ENCODE measurements around the gene GPC2.
"Not testable (repeated sequence)": the region's sequence is repeated elsewhere in the genome, so short reads cannot be mapped to it uniquely, and the experiment has no call there.

Gene GPC2

DNA sequence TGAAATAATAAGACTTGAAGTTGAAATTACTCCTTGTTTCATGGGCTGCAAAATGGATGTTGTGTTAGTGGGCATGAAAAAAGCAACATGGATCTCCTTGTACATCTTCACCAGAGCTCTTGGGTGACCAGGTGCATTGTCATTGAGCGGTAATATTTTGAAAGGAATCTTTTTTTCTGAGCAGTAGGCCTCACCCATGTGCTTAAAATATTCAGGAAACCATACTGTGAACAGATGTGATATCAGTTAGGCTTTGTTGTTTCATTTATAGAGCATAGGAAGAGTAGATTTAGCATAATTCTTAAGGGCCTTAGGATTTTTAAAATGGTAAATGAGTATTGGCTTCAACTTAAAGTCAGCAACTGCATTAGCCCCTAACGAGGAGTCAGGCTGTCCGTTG, 15.8 kb upstream of the GPC2 start:
- Histone ChIP-seq H3K36me3 (ENCODE audit: control insufficient read depth, low read length) (peaks cover 63% of the 10 kb centered on the region), H3K4me3 (ENCODE audit: low read length) (peak overlapping the region; percentile 41), H4K20me1 (ENCODE audit: control insufficient read depth, insufficient read depth, low read depth, low read length) (no peaks in the 10 kb centered on the region), H3K27me3 (ENCODE audit: control insufficient read depth, low read length) (no peaks in the 10 kb centered on the region), H3K4me2 (ENCODE audit: low read length) (peak overlapping the region; percentile 65), H3F3A (ENCODE audit: control insufficient read depth, insufficient read depth) (peaks cover 53% of the 10 kb centered on the region), H3K9me2 (replicated peaks; ENCODE audit: control insufficient read depth, low read length) (no peaks in the 10 kb centered on the region), H3K27ac (ENCODE audit: low read depth, low read length) (peak overlapping the region; percentile 94), H3K79me2 (ENCODE audit: control insufficient read depth, low read length) (no peaks in the 10 kb centered on the region; the same call in 1 of the 2 replicates), H3K4me1 (ENCODE audit: control insufficient read depth, low read length) (peaks cover 97% of the 10 kb centered on the region), H3K9me3 (ENCODE audit: control insufficient read depth, insufficient read depth, low read length) (no peaks in the 10 kb centered on the region)
- TF ChIP-seq, protein P1, sequence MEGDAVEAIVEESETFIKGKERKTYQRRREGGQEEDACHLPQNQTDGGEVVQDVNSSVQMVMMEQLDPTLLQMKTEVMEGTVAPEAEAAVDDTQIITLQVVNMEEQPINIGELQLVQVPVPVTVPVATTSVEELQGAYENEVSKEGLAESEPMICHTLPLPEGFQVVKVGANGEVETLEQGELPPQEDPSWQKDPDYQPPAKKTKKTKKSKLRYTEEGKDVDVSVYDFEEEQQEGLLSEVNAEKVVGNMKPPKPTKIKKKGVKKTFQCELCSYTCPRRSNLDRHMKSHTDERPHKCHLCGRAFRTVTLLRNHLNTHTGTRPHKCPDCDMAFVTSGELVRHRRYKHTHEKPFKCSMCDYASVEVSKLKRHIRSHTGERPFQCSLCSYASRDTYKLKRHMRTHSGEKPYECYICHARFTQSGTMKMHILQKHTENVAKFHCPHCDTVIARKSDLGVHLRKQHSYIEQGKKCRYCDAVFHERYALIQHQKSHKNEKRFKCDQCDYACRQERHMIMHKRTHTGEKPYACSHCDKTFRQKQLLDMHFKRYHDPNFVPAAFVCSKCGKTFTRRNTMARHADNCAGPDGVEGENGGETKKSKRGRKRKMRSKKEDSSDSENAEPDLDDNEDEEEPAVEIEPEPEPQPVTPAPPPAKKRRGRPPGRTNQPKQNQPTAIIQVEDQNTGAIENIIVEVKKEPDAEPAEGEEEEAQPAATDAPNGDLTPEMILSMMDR (IDR thresholded peaks at IDR 0.05; ENCODE audit: low read depth, low read length, poor library complexity, severe bottlenecking), result no peak
- TF ChIP-seq EZH2phosphoT487 (IDR thresholded peaks at IDR 0.05; ENCODE audit: borderline replicate concordance, low read length), result no peak

DNA sequence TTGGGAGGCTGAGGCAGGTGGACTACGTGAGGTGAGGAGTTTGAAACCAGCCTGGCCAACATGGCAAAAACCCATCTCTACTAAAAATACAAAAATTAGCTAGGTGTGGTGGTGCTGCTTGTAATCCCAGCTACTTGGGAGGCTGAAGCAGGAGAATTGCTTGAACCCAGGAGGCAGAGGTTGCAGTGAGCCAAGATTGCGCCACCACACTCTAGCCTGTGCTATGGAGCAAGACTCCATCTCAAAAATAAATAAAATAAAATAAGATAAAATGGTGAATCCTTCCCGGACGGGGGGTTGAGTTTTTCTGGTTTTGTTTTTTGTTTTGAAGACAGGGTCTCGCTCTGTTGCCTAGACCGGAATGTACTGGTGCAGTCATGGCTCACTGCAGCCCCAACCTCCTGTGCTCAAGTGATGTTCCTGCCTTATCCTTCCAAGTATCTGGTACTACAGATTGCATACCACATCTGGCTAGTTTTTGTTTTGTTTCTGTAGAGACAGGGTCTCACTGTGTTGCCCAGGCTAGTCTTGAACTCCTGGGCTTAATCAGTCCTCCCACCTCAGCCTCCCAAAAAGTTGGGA, 15.2 kb upstream of the GPC2 start:
- H3K79me2 ChIP-seq (ENCODE audit: control insufficient read depth, low read length); H4K20me1 ChIP-seq (ENCODE audit: control insufficient read depth, insufficient read depth, low read depth, low read length); H3K9me2 ChIP-seq (replicated peaks; ENCODE audit: control insufficient read depth, low read length); H3K9me3 ChIP-seq (ENCODE audit: control insufficient read depth, insufficient read depth, low read length); H3K27me3 ChIP-seq (ENCODE audit: control insufficient read depth, low read length): not testable (repeated sequence)
- peaks cover 58% of the 10 kb centered on the region for H3K36me3 ChIP-seq (ENCODE audit: control insufficient read depth, low read length)
- peak overlapping the region; percentile 65 for H3K4me2 ChIP-seq (ENCODE audit: low read length)
- peak overlapping the region; percentile 94 for H3K27ac ChIP-seq (ENCODE audit: low read depth, low read length)
- H3K4me1 ChIP-seq (ENCODE audit: control insufficient read depth, low read length), result peaks cover 91% of the 10 kb centered on the region
- H3F3A ChIP-seq (ENCODE audit: control insufficient read depth, insufficient read depth), result peaks cover 49% of the 10 kb centered on the region
- peak overlapping the region; percentile 41 for H3K4me3 ChIP-seq (ENCODE audit: low read length)

DNA sequence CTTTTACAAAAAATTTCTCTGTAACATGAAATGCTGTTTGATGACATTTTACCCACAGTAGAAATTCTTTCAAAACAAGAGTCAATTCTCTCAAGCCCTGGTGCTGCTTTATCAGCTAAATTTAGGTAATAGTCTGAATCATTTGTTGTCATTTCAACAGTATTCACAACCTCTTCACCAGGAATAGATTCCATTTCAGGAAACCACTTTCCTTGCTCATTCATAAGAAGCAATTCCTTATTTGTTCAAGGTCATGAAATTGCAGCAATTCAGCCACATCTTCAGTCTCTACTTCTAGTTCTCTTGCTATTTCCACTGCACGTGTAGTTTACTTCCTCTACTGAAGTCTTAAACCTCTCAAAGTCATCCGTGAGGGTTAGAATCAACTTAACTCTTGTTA, 14.6 kb upstream of the GPC2 start:
- peak overlapping the region; percentile 65 for H3K4me2 ChIP-seq (ENCODE audit: low read length)
- H3K27ac ChIP-seq (ENCODE audit: low read depth, low read length), result peak overlapping the region; percentile 94
- peaks cover 55% of the 10 kb centered on the region for H3K36me3 ChIP-seq (ENCODE audit: control insufficient read depth, low read length)
- no peaks in the 10 kb centered on the region; the same call in 1 of the 2 replicates for H3K79me2 ChIP-seq (ENCODE audit: control insufficient read depth, low read length)
- H3K27me3 ChIP-seq (ENCODE audit: control insufficient read depth, low read length), result no peaks in the 10 kb centered on the region
- peak overlapping the region; percentile 41 for H3K4me3 ChIP-seq (ENCODE audit: low read length)
- H3K9me3 ChIP-seq (ENCODE audit: control insufficient read depth, insufficient read depth, low read length), result no peaks in the 10 kb centered on the region
- no peaks in the 10 kb centered on the region for H4K20me1 ChIP-seq (ENCODE audit: control insufficient read depth, insufficient read depth, low read depth, low read length)
- TF ChIP-seq, protein P1 (IDR thresholded peaks at IDR 0.05; ENCODE audit: low read depth, low read length, poor library complexity, severe bottlenecking), result no peak
- TF ChIP-seq EZH2phosphoT487 (IDR thresholded peaks at IDR 0.05; ENCODE audit: borderline replicate concordance, low read length), result no peak
- H3F3A ChIP-seq (ENCODE audit: control insufficient read depth, insufficient read depth), result peaks cover 47% of the 10 kb centered on the region
- no peaks in the 10 kb centered on the region for H3K9me2 ChIP-seq (replicated peaks; ENCODE audit: control insufficient read depth, low read length)
- peaks cover 87% of the 10 kb centered on the region for H3K4me1 ChIP-seq (ENCODE audit: control insufficient read depth, low read length)

DNA sequence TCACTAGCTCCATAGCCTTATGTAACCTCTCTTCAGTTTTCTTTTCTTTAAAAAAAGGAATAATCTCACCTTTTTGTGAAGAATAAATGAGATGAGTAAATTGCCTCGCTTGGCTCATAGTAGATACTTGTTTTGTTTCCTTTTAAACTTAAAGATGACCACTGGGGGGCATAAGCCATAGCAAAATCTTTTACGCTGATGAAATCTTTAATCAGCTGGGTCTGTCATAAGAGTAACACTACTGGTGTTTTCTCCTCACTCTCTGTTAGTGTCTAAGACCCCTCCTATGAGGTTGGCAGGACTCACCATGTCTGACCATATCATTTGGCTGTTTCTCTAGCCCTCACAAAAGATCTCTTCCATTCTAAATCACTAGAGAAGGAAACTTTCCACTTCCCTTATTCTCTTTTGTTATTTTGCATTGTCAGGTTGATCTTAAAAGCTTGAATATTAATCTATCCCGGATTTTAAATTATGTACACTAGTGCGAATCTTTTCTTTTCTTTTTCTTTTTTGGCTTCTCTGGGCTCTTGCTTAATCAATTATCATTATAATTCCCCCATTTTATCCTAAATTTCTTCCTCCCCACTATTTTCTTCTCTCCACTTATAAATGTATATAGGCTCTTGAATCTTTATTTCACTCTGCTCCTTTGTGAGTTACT, 13.0 kb upstream of the GPC2 start:
- TF ChIP-seq, protein P1 (IDR thresholded peaks at IDR 0.05; ENCODE audit: low read depth, low read length, poor library complexity, severe bottlenecking), result peak; percentile 69
- no peak for TF ChIP-seq EZH2phosphoT487 (IDR thresholded peaks at IDR 0.05; ENCODE audit: borderline replicate concordance, low read length)
- H3K4me1 ChIP-seq (ENCODE audit: control insufficient read depth, low read length), result peaks cover 81% of the 10 kb centered on the region
- no peaks in the 10 kb centered on the region for H3K9me3 ChIP-seq (ENCODE audit: control insufficient read depth, insufficient read depth, low read length)
- peaks cover 44% of the 10 kb centered on the region for H3F3A ChIP-seq (ENCODE audit: control insufficient read depth, insufficient read depth)
- H3K79me2 ChIP-seq (ENCODE audit: control insufficient read depth, low read length), result no peaks in the 10 kb centered on the region; the same call in 1 of the 2 replicates
- H4K20me1 ChIP-seq (ENCODE audit: control insufficient read depth, insufficient read depth, low read depth, low read length), result no peaks in the 10 kb centered on the region
- no peaks in the 10 kb centered on the region for H3K27me3 ChIP-seq (ENCODE audit: control insufficient read depth, low read length)
- H3K4me3 ChIP-seq (ENCODE audit: low read length), result peak overlapping the region; percentile 41
- H3K36me3 ChIP-seq (ENCODE audit: control insufficient read depth, low read length), result peaks cover 60% of the 10 kb centered on the region
- H3K9me2 ChIP-seq (replicated peaks; ENCODE audit: control insufficient read depth, low read length), result no peaks in the 10 kb centered on the region
- H3K27ac ChIP-seq (ENCODE audit: low read depth, low read length), result peak overlapping the region; percentile 94
- peak overlapping the region; percentile 65 for H3K4me2 ChIP-seq (ENCODE audit: low read length)

All from DOHH2 (cell line).